Hematopoietic multipotent progenitor cell treated with erythropoietin and hydrocortisone succinate and interleukin-3 and kit ligand, for 15 days (in vitro differentiated cells): ENCODE data around the gene MOSMO.
"Not testable (repeated sequence)": the region's sequence is repeated elsewhere in the genome, so short reads cannot be mapped to it uniquely, and the experiment has no call there.

Experiments used
- DNase-seq: peaks from one replicate; pipeline ENCODE4 v3.0.0-alpha.2; 2015; ENCODE audit warnings: low spot score

MOSMO gene

DNA sequence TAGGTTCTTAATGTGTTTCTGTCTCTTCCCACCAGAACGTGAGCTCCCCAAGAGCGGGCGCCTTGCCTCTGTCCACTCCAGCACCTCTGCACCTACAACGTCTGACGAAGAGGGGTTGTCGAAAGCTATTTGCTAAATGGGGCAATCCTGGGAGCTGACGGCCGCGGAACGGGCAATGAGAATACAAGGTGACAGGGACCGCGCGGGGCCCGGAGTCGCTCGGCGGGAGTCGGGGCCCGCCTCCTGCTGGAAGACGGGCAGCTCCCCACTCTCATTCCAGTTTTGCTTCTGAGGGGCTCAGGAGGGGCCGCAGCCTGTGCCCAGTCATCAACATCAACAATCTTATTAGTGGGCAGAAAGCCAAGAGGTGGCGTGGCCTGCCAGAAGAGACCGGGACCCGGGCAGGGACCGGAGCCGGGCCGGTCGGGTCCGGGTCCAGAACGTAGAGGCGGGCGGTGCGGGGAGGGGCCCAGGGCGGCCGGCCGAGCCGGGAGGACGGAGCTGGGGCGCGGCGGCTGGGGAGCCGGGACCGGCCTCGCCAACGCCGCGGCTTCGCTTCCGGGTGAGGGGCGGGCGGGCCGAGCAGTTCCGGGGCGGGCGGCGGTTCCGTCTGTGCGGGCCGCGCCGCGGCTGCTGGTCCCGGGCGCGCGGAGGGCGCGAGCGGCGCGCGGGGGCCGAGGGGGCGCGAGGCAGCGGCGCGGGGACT is at the start of gene MOSMO:
Gene MOSMO, plus strand, starts transcription at position 603 of the 706 bp plus-strand sequence. CDS start 191 bp downstream, outside the sequence.
- DNase-seq: peak; percentile 51

DNA sequence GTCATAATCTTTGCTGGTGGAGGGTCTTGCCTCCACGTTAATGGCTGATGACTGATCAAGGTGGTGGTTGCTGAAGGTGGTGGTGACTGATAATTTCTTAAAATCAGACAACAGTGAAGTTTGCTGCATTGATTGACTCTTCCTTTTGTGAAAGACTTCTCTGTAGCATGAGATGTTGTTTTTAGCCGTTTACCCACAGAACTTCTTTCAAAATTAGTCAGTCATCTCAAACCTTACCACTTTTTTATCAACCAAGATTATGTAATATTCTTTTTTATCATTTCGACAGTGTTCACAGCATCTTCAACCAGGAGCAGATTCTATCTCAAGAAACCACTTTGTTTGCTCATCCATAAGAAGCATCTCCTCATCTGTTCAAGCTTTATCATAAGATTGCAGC is 48.9 kb upstream of the MOSMO start:
- DNase-seq: no peak

GRCh38 chr16:21962475-21962874 is 45.4 kb upstream of the MOSMO start:
- DNase-seq: no peak

- DNase-seq: no peak
Observed at GRCh38 chr16:21963887-21964286, 44.0 kb upstream of the MOSMO start.

DNA sequence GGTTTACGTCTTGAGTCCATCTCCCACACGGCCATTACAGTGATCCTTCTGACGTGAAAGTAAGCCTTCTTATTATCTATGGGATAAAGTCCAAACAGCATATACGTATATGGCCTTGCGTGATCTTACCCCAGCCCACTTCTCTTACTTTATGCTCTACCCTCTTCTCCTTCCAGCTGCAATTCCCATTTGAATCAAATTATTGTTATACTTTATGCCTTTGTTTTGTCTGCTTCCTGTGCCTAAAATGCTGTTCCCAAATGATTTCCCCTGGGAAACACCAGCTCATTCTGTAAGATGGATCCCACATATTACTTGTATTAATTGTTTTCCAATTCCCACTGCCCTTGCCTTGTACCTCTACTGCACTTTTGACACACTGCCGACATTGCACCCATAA is 43.6 kb upstream of the MOSMO start:
- DNase-seq: no peak

- no peak for DNase-seq
Observed at GRCh38 chr16:21971856-21972255, 36.1 kb upstream of the MOSMO start.

DNA sequence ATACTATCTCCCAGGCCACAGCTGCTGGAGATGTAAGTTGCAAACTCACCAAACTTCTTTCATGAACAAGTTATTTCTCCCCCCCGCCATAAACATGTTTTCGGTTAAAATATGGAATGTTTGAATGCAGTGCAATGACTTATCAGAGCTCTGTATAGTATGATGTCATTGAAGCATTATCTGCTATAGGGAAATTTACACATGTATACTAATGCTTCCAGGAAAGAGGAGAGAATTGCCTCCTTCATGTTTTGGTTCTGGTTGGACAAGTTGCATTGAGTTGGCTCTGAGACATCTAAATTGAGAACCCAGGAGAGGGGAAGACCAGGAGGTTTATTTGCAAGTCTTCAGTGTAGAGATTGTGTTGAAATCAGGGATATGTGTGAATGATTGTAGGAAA is 34.0 kb upstream of the MOSMO start:
- DNase-seq: no peak

GRCh38 chr16:21980032-21980431 is 27.9 kb upstream of the MOSMO start:
- DNase-seq: no peak

DNA sequence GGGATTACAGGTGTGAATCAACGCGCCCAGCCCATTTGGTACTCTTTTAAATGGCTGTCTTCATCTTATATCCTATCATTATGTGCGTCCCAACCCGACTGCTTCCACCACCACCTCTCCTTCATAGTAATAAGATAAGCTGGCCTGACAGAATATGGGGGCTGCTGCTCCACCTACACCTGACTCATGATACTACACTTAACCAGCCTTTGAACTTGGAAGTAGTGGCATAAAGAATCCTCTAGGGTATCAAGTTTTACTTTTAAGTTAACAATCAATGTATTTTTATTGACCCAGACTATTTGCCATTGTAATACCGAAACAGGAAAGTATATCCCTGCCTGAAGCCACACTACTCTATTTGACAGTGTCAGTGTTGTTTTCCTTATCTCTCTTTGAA is 25.8 kb upstream of the MOSMO start:
- DNase-seq: no peak

- no peak for DNase-seq
Observed at GRCh38 chr16:21984062-21984461, 23.8 kb upstream of the MOSMO start.

- no peak for DNase-seq
Observed at GRCh38 chr16:21985524-21985923, 22.4 kb upstream of the MOSMO start.

GRCh38 chr16:21986692-21987246 is 21.1 kb upstream of the MOSMO start:
- DNase-seq: no peak

GRCh38 chr16:21987498-21987897 is 20.4 kb upstream of the MOSMO start:
- DNase-seq: no peak

DNA sequence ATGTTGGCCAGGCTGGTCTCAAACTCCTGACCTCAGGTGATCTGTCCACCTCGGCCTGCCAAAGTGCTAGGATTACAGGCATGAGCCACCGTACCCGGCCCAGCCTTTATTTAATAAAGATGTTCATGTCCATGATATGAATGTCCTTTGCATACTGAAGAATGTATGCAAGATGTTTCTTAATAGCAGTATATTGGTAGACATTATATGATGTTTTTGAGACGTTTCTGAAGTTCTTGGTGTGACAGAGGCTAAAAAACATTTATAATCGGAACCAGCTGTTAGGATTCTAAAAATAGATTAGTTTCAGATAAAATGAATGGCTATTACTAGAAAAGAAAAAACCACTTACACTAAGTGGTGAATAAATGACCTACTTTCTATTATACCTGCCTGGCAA is 18.8 kb upstream of the MOSMO start:
- no peak for DNase-seq

DNA sequence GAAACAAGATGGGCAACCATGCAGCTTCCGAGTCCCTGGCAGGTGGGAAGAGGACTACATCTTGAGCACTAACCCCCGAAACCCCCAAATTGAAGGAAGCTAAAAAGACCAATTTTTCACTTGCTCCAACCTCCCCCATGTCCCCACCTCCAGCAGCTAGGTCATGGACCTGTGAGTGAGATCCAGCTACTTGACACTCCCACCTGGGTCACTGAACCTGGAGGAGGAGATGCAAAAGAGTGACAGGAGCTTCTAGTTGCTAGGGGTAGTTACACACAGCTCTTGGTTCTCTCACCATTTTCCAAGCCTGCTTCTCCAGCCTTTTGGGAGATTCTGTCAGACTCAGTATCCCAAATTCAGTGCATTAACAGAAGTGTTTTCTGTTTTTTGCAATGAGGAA is 18.2 kb upstream of the MOSMO start:
- DNase-seq: no peak

DNA sequence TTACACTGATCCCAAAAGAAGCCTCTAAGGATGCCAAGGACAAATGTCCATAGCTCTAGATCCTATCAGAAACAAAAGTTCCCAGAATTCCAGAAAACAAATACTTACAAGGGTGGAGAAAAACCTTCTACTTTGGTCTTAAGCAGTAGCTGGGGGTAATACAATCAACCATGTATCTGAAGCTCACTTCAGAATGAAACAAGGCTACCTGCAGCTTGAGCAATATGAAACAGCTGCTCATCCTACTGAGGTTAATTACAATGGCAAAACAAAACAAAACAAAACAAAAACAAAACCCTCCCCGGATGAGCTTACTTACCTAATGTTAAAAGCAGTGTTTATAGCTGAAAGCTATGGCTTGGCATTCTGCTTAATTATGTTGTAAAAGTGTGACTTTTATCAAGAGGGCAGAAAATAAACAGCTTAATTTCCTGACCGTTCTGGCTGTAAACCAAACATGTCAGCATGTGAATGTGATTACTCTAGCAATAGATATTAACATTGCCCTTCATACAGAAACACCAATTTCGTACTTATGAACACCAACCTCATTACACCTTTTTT is 17.4 kb upstream of the MOSMO start:
- no peak for DNase-seq

DNA sequence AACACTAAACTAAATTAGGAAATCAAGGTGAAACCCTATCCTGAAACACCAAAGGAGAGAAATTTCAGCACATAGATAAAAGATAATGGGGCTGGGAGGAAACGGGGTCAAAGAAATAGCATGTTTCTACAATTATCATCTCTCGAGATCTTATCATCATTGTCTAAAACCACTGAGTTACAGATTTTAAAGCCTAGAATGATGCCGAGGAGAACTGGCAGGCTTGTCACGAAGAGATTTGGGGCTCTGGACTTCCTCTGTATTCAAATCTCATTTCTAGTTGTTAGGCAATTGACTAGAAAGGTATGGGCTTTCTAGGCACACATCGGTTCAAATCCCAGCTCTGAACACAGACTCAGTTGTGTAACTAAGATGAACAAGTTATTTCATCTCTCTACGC is 16.3 kb upstream of the MOSMO start:
- no peak for DNase-seq

DNA sequence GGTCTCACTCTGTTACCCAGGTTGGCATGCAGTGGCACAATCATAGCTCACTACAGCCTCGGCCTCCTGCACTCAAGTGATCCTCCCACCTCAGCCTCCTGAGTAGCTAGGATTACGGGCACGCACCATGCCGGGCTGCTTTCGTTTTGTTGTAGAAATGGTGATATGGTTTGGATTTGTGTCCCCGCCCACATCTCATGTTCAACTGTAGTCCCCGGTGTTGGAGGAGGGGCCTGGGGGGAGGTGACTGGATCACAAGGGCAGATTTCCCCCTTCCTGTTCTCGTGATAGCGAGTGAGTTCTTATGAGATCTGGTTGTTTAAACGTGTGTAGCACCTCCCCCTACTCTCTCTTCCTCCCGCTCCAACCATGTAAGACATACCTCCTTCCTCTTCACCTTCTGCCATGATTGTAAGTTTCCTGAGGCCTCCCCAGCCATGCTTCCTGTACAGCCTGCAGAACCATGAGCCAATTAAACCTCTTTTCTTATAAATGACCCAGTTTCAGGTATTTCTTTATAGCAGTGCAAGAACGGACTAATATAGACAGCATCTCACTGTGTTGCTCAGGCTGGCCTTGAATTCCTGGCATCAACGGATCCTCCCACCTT is 12.9 kb upstream of the MOSMO start:
- no peak for DNase-seq

GRCh38 chr16:21996923-21997696 is 10.8 kb upstream of the MOSMO start:
- no peak for DNase-seq

- DNase-seq: no peak
Observed at GRCh38 chr16:21997697-21998480, 10.0 kb upstream of the MOSMO start.

DNA sequence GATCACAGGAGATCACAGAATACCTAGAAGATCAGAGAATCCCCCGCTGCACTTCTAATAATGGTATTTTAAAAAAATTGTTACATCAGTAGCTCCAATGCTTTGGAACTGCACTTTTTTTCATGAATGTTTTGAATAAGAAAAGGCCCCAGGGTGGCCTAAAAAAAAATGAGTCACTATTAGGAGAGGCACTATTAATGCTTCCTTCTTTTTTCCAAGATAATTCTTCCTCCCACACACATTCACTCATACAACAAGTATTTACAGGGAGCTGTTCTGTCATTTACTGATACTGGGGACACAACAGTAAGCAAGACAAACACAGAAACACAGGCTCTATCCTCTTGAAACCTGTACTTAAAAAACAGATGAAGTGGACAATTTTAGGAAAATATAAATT is 6.3 kb upstream of the MOSMO start:
- DNase-seq: no peak

DNA sequence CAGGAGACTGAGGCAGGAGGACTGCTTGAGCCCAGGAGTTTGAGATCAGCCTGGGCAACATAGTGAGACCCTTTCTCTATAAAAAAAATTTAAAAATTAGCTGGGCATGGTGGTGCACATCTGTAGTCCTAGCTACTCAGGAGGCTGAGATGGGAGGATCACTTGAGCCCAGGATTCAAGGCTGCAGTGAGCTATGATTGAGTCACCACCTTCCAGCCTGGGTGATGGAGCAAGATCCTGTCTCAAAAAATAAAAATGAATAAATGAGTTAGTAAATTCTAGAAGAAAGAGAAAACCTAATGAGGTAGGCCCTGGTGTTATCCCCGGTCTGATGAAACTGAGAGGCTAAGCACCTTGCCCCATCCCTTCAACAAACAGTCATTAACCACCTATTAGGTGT is 5.9 kb upstream of the MOSMO start:
- not testable (repeated sequence) for DNase-seq
